ENCODE measurements around the gene P3R3URF.

The P3R3URF gene

GRCh38 chr1:46193984-46194570 lies 17.8 kb upstream of the P3R3URF start:
- no peak for DNase-seq

- DNase-seq, result no peak
Observed at GRCh38 chr1:46193285-46193684, 17.0 kb upstream of the P3R3URF start.

- DNase-seq, result no peak
Observed at GRCh38 chr1:46192171-46192570, 15.9 kb upstream of the P3R3URF start.

GRCh38 chr1:46191033-46191701 lies 14.9 kb upstream of the P3R3URF start:
- DNase-seq, result no peak

- DNase-seq, result no peak
Observed at GRCh38 chr1:46190539-46190938, 14.3 kb upstream of the P3R3URF start.

GRCh38 chr1:46188295-46189030 lies 12.2 kb upstream of the P3R3URF start:
- DNase-seq, result no peak

- no peak for DNase-seq
Observed at GRCh38 chr1:46187106-46187869, 11.0 kb upstream of the P3R3URF start.

- no peak for DNase-seq
Observed at GRCh38 chr1:46186076-46186475, 9.8 kb upstream of the P3R3URF start.

- DNase-seq, result no peak
Observed at GRCh38 chr1:46184920-46185658, 8.8 kb upstream of the P3R3URF start.

- DNase-seq, result no peak
Observed at GRCh38 chr1:46183926-46184557, 7.8 kb upstream of the P3R3URF start.

GRCh38 chr1:46183079-46183847 lies 7.0 kb upstream of the P3R3URF start:
- DNase-seq, result peak; percentile 93

GRCh38 chr1:46181343-46182260 lies 5.3 kb upstream of the P3R3URF start:
- DNase-seq, result no peak

GRCh38 chr1:46180082-46180616 lies 3.9 kb upstream of the P3R3URF start:
- DNase-seq, result no peak

GRCh38 chr1:46179138-46180081 lies 3.1 kb upstream of the P3R3URF start:
- DNase-seq, result peak; percentile 80

GRCh38 chr1:46175243-46175642 lies 1.0 kb downstream of the P3R3URF start:
- DNase-seq, result no peak

- DNase-seq, result peak; percentile 62
Observed at GRCh38 chr1:46174448-46175231, 1.6 kb downstream of the P3R3URF start, which contains the start of gene TSPAN1. TSPAN1 (plus strand) TSS chr1:46175087; CDS start chr1:46181108, 6,021 bp downstream.

- no peak for DNase-seq
Observed at GRCh38 chr1:46173361-46173856, 2.9 kb downstream of the P3R3URF start.

GRCh38 chr1:46172321-46172720 lies 4.0 kb downstream of the P3R3URF start:
- no peak for DNase-seq
